Transverse colon (tissue), 4 donors: ENCODE measurements around the gene TPM1. TPM values are rescaled to one million over a fixed set of nuclear protein-coding genes. Genes with fewer than 3 reads are reported as not detected.

Source experiments
- DNase-seq: peaks from one replicate; pipeline ENCODE4 v3.0.0-alpha.2; 2019
- H3K27ac ChIP-seq, 4 donors: fragments of 200-600 bp; sonication (generic); 2 replicates each; pipeline ENCODE4 v1.5.1; 2016 to 2018; ENCODE audit warnings: inconsistent platforms in 4 of 4
- H3K27me3 ChIP-seq: fragments of 200-600 bp; sonication (generic); 2 replicates; pipeline ENCODE4 v1.5.1; 2017; ENCODE audit warnings: inconsistent platforms
- H3K36me3 ChIP-seq, 4 donors: fragments of 200-600 bp; sonication (generic); 2 replicates each; pipeline ENCODE4 v1.5.1; 2017 to 2019; ENCODE audit warnings: inconsistent platforms in 4 of 4
- H3K4me1 ChIP-seq, 4 donors: fragments of 200-600 bp; sonication (generic); 2 replicates each; pipeline ENCODE4 v1.5.1; 2017 to 2020; ENCODE audit warnings: inconsistent platforms in 4 of 4
- H3K4me3 ChIP-seq, 4 donors: fragments of 200-600 bp; sonication (generic); 1 replicate in 1 of 4; 2 replicates in 3 of 4; pipeline versions ENCODE4 v1.5.1 to v1.6.1; 2017 to 2019; ENCODE audit warnings: inconsistent platforms in 4 of 4
- H3K9me3 ChIP-seq, 2 donors: fragments of 200-600 bp; sonication (generic); 2 replicates each; pipeline ENCODE4 v1.5.1; 2017 to 2019; ENCODE audit warnings: inconsistent platforms in 2 of 2
- EP300 ChIP-seq: sonication (generic); formaldehyde crosslinking; IDR thresholded peaks from one replicate; pipeline ENCODE4 v1.6.1; 2017; ENCODE audit warnings: antibody characterized with exemption, low read depth
- POLR2A ChIP-seq: fragments of 450-650 bp; IDR thresholded peaks from one replicate; pipeline ENCODE4 v1.6.1; 2016; ENCODE audit warnings: antibody characterized with exemption, mild to moderate bottlenecking, moderate library complexity
- POLR2AphosphoS5 ChIP-seq, 3 donors: sonication (generic); formaldehyde crosslinking; IDR thresholded peaks; one replicate each; pipeline ENCODE4 v1.6.1; 2016; ENCODE audit warnings: antibody characterized with exemption in 3 of 3
- WGBS, 2 donors: methylation state at CpG; one replicate each; pipeline ENCODE4 v1.1.5; 2018; ENCODE audit warnings: low coverage in 1 of 2; 5-methylcytosine and 5-hydroxymethylcytosine counted together
- in situ Hi-C, 4 donors: fragments of 200-750 bp; cut with MboI; loops; one replicate each; pipeline versions ENCODE4 v1.15.0 to v1.15.1; 2017; ENCODE audit warnings: low sequenced_read_pairs in 3 of 4, low pct_ligation_motif_present in 1 of 4, low pct_unique_long_range_greater_than_20kb in 1 of 4
- intact Hi-C: fragments of 100-400 bp; cut with DNase I; formaldehyde crosslinking; loops from one replicate; pipeline ENCODE4 v1.15.1; 2023; ENCODE audit warnings: low total_unique reads
- total RNA-seq, 4 donors: library from RNA; depleted of rRNA; stranded (reverse); fragments of >200 nt; gene quantifications; one replicate each; pipeline ENCODE4 v1.1.0, GENCODE V29; 2016
- TF ChIP-seq, protein P1 (sequence below), 5 experiments: fragments of 200-600 bp in 3 of 5; fragments of 450-650 bp in 2 of 5; sonication (generic) in 3 of 5; IDR thresholded peaks; 1 replicate in 2 of 5; 2 replicates in 3 of 5; pipeline ENCODE4 v1.5.1; 2016 to 2017; ENCODE audit warnings: antibody characterized with exemption in 5 of 5, inconsistent platforms in 3 of 5, mild to moderate bottlenecking in 2 of 5, moderate library complexity in 1 of 5

Gene TPM1
- total RNA-seq, 4 donors from 2014 or later = 775 to 2,480 (median 1,140) TPM

DNA sequence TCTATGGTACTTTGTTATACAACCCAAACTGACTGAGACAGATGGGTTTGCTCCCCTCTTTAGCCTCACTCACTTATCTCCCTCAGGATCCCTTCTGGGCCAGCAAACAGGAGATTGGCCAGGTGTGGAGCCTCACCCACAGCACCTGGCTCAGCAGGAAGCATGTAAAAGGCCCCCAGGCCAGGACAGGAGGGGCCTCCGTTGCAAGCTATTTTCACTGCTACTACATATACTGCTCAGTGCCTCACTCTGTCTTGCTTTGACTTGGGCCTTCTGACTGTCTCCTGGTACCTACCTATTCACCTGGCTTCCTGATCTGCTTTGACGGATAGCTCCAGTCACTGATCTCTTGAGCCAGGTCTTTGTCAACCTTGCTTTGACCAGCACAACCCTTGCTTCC, 20.4 kb upstream of the TPM1 start:
- no peak overlapping the region for H3K27ac ChIP-seq
- in situ Hi-C loops = no loop called here
- H3K4me3 ChIP-seq = no peak overlapping the region

DNA sequence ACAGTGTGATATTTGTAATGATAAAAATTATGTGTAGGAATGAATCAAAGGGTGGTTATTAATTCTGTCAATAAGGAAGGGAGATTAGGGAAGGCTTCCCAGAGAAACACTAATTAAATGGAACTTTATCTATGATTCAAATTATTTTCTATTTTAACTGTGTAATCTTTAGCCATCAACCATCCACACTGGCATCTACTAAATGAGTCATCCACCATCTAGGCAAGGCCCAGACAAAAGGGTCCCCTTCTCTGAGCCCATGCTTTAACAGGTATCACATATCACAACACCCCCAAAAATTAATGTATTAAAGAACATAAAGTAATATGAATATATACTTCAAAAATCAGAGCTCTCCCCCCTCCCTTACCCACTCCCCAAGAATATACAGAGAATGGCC, 19.9 kb upstream of the TPM1 start:
- Histone ChIP-seq H3K27ac (no peak overlapping the region), H3K4me1 (no peaks in the 10 kb centered on the region), H3K4me3 (no peak overlapping the region), H3K9me3 (no peaks in the 10 kb centered on the region), H3K36me3 (no peaks in the 10 kb centered on the region), H3K27me3 (no peaks in the 10 kb centered on the region)
- DNase-seq = no peak
- no peak for TF ChIP-seq POLR2AphosphoS5 (IDR thresholded peaks at IDR 0.05)
- TF ChIP-seq POLR2A = no peak
- TF ChIP-seq EP300 = no peak
- TF ChIP-seq, protein P1, sequence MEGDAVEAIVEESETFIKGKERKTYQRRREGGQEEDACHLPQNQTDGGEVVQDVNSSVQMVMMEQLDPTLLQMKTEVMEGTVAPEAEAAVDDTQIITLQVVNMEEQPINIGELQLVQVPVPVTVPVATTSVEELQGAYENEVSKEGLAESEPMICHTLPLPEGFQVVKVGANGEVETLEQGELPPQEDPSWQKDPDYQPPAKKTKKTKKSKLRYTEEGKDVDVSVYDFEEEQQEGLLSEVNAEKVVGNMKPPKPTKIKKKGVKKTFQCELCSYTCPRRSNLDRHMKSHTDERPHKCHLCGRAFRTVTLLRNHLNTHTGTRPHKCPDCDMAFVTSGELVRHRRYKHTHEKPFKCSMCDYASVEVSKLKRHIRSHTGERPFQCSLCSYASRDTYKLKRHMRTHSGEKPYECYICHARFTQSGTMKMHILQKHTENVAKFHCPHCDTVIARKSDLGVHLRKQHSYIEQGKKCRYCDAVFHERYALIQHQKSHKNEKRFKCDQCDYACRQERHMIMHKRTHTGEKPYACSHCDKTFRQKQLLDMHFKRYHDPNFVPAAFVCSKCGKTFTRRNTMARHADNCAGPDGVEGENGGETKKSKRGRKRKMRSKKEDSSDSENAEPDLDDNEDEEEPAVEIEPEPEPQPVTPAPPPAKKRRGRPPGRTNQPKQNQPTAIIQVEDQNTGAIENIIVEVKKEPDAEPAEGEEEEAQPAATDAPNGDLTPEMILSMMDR (IDR thresholded peaks at IDR 0.05) = no peak
- in situ Hi-C loops (no loop called here), intact Hi-C loops (no loop called here)

More for the DNA sequence above, 20.4 kb upstream of the TPM1 start:
- Histone ChIP-seq H3K4me1 (no peaks in the 10 kb centered on the region), H3K27me3 (no peaks in the 10 kb centered on the region), H3K36me3 (no peaks in the 10 kb centered on the region), H3K9me3 (no peaks in the 10 kb centered on the region)
- 95 to 100% methylated on average over 1 to 2 of the region's 2 CpGs for WGBS, 2 donors
- DNase-seq = no peak
- intact Hi-C loops = no loop called here
- no peak for TF ChIP-seq POLR2AphosphoS5 (IDR thresholded peaks at IDR 0.05)

DNA sequence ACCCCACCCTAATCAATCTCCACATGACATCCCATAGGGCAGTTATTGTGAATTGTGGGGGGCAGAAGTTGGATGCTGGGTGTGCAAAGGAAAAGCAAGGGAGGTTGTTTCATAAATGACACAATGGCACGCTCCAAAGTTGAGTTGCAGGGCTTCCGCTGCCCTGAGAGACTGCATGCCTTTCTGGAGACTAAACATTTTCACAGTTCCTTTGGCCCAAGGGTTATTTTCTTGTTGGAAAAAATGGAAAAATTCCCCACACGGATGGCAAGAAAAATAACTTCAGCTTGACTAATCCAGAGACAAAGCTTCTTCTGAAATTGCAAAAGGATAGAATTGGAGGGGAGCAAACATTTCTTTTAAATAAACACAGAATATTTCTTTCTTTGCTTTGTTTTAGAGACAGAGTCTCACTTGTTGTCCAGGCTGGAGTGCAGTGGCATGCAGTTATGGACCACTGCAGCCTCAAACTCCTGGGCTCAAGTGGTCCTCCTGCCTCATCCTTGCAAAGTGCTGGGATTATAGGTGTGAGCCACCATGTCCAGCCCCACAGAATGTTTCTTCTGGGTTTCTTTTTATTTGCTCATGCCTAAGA, 19.1 kb upstream of the TPM1 start:
- DNase-seq = no peak
- H3K9me3 ChIP-seq = no peaks in the 10 kb centered on the region
- TF ChIP-seq EP300 = no peak
- TF ChIP-seq, protein P1 (IDR thresholded peaks at IDR 0.05) = no peak
- H3K27me3 ChIP-seq = no peaks in the 10 kb centered on the region
- in situ Hi-C loops (no loop called here), intact Hi-C loops (no loop called here)
- no peak overlapping the region for H3K27ac ChIP-seq
- no peaks in the 10 kb centered on the region for H3K4me1 ChIP-seq
- 78 to 94% methylated on average over 2 to 3 of the region's 3 CpGs for WGBS, 2 donors
- H3K4me3 ChIP-seq = no peak overlapping the region
- H3K36me3 ChIP-seq = no peaks in the 10 kb centered on the region

DNA sequence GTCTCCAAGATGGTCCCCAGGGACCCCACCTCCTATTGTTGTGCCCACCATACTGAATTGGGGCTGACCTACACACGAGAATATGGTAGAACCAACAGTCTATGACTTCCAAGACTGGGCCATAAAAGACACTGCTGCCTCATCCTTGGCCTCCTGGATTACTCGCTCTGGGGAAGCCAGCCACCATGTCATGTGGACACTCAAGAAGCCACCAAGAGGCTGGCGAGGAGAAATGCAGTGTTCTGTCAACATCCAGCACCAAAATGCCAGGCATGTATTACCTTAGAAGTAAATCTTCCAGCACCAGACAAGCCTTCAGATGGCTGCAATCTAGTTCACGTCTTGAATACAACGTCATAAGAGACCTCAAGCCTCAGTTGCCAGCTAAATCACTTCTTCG, 17.1 kb upstream of the TPM1 start:
- Histone ChIP-seq H3K9me3 (no peaks in the 10 kb centered on the region), H3K27me3 (no peaks in the 10 kb centered on the region), H3K36me3 (no peaks in the 10 kb centered on the region), H3K27ac (no peak overlapping the region), H3K4me1 (peaks cover 0 to 13% (median 0%) of the 10 kb centered on the region in 4 donors), H3K4me3 (no peak overlapping the region)
- intact Hi-C loops (no loop called here), in situ Hi-C loops (loop anchor here in 1 of 4 donors (25.0 kb wide), 1 partner anchor 138 kb away; no protein-coding TSS in a partner anchor)
- 84 to 88% methylated on average over 4 to 6 of the region's 6 CpGs for WGBS, 2 donors
- no peak for DNase-seq
- no peak for TF ChIP-seq POLR2A
- TF ChIP-seq, protein P1 (IDR thresholded peaks at IDR 0.05) = no peak
- no peak for TF ChIP-seq EP300
- TF ChIP-seq POLR2AphosphoS5 (IDR thresholded peaks at IDR 0.05) = no peak

DNA sequence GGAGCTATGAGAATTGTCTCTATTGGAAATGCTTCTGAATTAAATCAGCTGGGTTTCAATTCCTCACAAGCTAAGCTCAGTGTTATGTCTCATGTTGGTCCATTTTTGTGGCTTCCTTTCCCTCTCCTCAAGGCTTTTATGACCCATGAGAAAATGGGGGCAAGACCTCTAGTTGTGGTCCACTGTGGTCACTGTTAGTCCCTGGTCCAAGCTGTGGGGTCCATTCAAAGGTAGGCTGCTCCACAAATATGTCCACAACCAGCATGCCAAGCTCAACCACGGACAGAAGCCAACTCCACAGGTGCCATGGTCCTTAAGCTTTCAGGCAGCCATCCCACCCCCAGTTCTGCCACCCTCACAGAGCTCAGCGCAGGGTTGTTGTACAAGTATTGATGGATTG, 14.9 kb upstream of the TPM1 start:
- Histone ChIP-seq H3K9me3 (no peaks in the 10 kb centered on the region), H3K4me3 (no peak overlapping the region), H3K4me1 (peaks cover 0 to 15% (median 0%) of the 10 kb centered on the region in 4 donors), H3K27ac (no peak overlapping the region), H3K36me3 (no peaks in the 10 kb centered on the region), H3K27me3 (no peaks in the 10 kb centered on the region)
- TF ChIP-seq EP300 (no peak), POLR2AphosphoS5 (IDR thresholded peaks at IDR 0.05) (no peak), POLR2A (no peak)
- TF ChIP-seq, protein P1 (IDR thresholded peaks at IDR 0.05) = no peak
- no peak for DNase-seq
- 89 to 100% methylated on average over 1 to 2 of the region's 2 CpGs for WGBS, 2 donors
- intact Hi-C loops = no loop called here
- in situ Hi-C loops = loop anchor here in 1 of 4 donors (25.0 kb wide), 1 partner anchor 140 kb away; no protein-coding TSS in a partner anchor
